ENCODE data around the gene FAM13C. TPM values are rescaled to one million over a fixed set of nuclear protein-coding genes. Genes with fewer than 3 reads are reported as not detected.

FAM13C gene
- total RNA-seq, 1 experiment from 2014 or later = 0.18 TPM

GRCh38 chr10:59304521-59305097 is 57.7 kb downstream of the FAM13C start:
- intact Hi-C loops (cut with micrococcal nuclease; ENCODE audit: unreplicated experiment) = no loop called here
- ChIA-PET CTCF (no interaction called here), POLR2A (no interaction called here)
- no peak overlapping the region for H3K4me3 ChIP-seq (ENCODE audit: low read depth, low read length)
- no TSS peak for BruUV-seq (replicated peaks)
- H3K9me3 Mint-ChIP-seq (ENCODE audit: unreplicated experiment) = no peaks in the 10 kb centered on the region
- no peak for DNase-seq
- H3K4me3 Mint-ChIP-seq (ENCODE audit: unreplicated experiment) = no peak overlapping the region
- H3K36me3 Mint-ChIP-seq (ENCODE audit: insufficient read depth, unreplicated experiment) = no peaks in the 10 kb centered on the region
- H3K27me3 Mint-ChIP-seq (ENCODE audit: insufficient read depth, unreplicated experiment) = peaks cover 17% of the 10 kb centered on the region
- H3K36me3 ChIP-seq (ENCODE audit: control insufficient read depth, insufficient read depth, low read length) = no peaks in the 10 kb centered on the region
- no peaks in the 10 kb centered on the region for H3K27me3 ChIP-seq (replicated peaks; ENCODE audit: control insufficient read depth, insufficient read depth, low read length)
- H3K4me1 ChIP-seq = no peaks in the 10 kb centered on the region
- H3K27ac Mint-ChIP-seq (ENCODE audit: unreplicated experiment) = no peak overlapping the region
- H3K9me3 ChIP-seq = no peaks in the 10 kb centered on the region
- TF ChIP-seq, protein P1, sequence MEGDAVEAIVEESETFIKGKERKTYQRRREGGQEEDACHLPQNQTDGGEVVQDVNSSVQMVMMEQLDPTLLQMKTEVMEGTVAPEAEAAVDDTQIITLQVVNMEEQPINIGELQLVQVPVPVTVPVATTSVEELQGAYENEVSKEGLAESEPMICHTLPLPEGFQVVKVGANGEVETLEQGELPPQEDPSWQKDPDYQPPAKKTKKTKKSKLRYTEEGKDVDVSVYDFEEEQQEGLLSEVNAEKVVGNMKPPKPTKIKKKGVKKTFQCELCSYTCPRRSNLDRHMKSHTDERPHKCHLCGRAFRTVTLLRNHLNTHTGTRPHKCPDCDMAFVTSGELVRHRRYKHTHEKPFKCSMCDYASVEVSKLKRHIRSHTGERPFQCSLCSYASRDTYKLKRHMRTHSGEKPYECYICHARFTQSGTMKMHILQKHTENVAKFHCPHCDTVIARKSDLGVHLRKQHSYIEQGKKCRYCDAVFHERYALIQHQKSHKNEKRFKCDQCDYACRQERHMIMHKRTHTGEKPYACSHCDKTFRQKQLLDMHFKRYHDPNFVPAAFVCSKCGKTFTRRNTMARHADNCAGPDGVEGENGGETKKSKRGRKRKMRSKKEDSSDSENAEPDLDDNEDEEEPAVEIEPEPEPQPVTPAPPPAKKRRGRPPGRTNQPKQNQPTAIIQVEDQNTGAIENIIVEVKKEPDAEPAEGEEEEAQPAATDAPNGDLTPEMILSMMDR (IDR thresholded peaks at IDR 0.05; ENCODE audit: insufficient read depth in 1 of 2, low read depth in 1 of 2, low read length in 1 of 2, severe bottlenecking in 1 of 2, unreplicated experiment in 1 of 2) = no peak
- H3K4me1 Mint-ChIP-seq (ENCODE audit: low read depth, unreplicated experiment) = no peaks in the 10 kb centered on the region

DNA sequence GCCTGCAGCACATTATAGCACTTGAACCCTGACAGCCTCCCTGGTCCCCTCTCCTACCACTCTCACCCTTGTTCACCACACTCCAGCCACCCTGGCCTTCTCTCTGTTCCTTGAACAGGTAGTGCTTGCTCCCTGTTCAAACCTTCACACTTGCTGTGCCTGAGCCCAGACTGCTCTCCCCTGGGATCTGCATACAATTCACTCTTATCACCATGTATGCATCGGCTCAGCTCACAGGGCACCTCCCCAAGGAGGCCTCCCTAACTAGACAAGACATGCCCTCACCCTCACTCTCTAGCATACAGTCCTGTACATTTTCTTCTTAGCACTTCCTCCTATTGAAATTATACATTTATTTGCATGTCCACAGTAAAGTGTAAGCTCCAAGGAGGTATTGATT is 59.3 kb downstream of the FAM13C start:
- intact Hi-C loops (cut with micrococcal nuclease; ENCODE audit: unreplicated experiment) = no loop called here
- no peaks in the 10 kb centered on the region for H3K9me3 ChIP-seq
- TF ChIP-seq, protein P1 (IDR thresholded peaks at IDR 0.05; ENCODE audit: insufficient read depth in 1 of 2, low read depth in 1 of 2, low read length in 1 of 2, severe bottlenecking in 1 of 2, unreplicated experiment in 1 of 2) = no peak
- H3K4me3 ChIP-seq (ENCODE audit: low read depth, low read length) = no peak overlapping the region
- H3K27me3 ChIP-seq (replicated peaks; ENCODE audit: control insufficient read depth, insufficient read depth, low read length) = no peaks in the 10 kb centered on the region
- Mint-ChIP-seq H3K4me3 (ENCODE audit: unreplicated experiment) (no peak overlapping the region), H3K4me1 (ENCODE audit: low read depth, unreplicated experiment) (no peaks in the 10 kb centered on the region), H3K27ac (ENCODE audit: unreplicated experiment) (no peak overlapping the region), H3K36me3 (ENCODE audit: insufficient read depth, unreplicated experiment) (no peaks in the 10 kb centered on the region), H3K9me3 (ENCODE audit: unreplicated experiment) (no peaks in the 10 kb centered on the region), H3K27me3 (ENCODE audit: insufficient read depth, unreplicated experiment) (peaks cover 10% of the 10 kb centered on the region)
- BruUV-seq (replicated peaks) = no TSS peak
- H3K4me1 ChIP-seq = no peaks in the 10 kb centered on the region
- POLR2A ChIA-PET = no interaction called here
- CTCF ChIA-PET = no interaction called here
- H3K36me3 ChIP-seq (ENCODE audit: control insufficient read depth, insufficient read depth, low read length) = no peaks in the 10 kb centered on the region
- DNase-seq = no peak

GRCh38 chr10:59302381-59302780 is 60.0 kb downstream of the FAM13C start:
- Mint-ChIP-seq H3K4me3 (ENCODE audit: unreplicated experiment) (no peak overlapping the region), H3K4me1 (ENCODE audit: low read depth, unreplicated experiment) (no peaks in the 10 kb centered on the region), H3K36me3 (ENCODE audit: insufficient read depth, unreplicated experiment) (no peaks in the 10 kb centered on the region), H3K9me3 (ENCODE audit: unreplicated experiment) (no peaks in the 10 kb centered on the region), H3K27me3 (ENCODE audit: insufficient read depth, unreplicated experiment) (peaks cover 11% of the 10 kb centered on the region), H3K27ac (ENCODE audit: unreplicated experiment) (no peak overlapping the region)
- Histone ChIP-seq H3K27me3 (replicated peaks; ENCODE audit: control insufficient read depth, insufficient read depth, low read length) (no peaks in the 10 kb centered on the region), H3K36me3 (ENCODE audit: control insufficient read depth, insufficient read depth, low read length) (no peaks in the 10 kb centered on the region), H3K9me3 (no peaks in the 10 kb centered on the region), H3K4me3 (ENCODE audit: low read depth, low read length) (no peak overlapping the region), H3K4me1 (no peaks in the 10 kb centered on the region)
- intact Hi-C loops (cut with micrococcal nuclease; ENCODE audit: unreplicated experiment) = no loop called here
- TF ChIP-seq, protein P1 (IDR thresholded peaks at IDR 0.05; ENCODE audit: insufficient read depth in 1 of 2, low read depth in 1 of 2, low read length in 1 of 2, severe bottlenecking in 1 of 2, unreplicated experiment in 1 of 2) = no peak
- DNase-seq = no peak
- no TSS peak for BruUV-seq (replicated peaks)
- ChIA-PET POLR2A (no interaction called here), CTCF (no interaction called here)
